A673 (cell line): Measurements from ENCODE around the gene RAB3C. TPM values are rescaled to one million over a fixed set of nuclear protein-coding genes. Genes with fewer than 3 reads are reported as not detected.
A peak's percentile ranks its signal among the peaks of the same experiment; 100 is the strongest.
"Not testable (repeated sequence)": the region's sequence is repeated elsewhere in the genome, so short reads cannot be mapped to it uniquely, and the experiment has no call there.

Experiments used
- Bru-seq: library from RNA; stranded (reverse); fragments of 400-500 nt; gene quantifications from one replicate; lab custom pipeline; 2021; lab: Mats Ljungman, UMichigan
- BruChase-seq, 2 experiments: library from RNA; stranded (reverse); fragments of 400-500 nt; gene quantifications; one replicate each; lab custom pipeline; 2021; lab: Mats Ljungman, UMichigan
- BruUV-seq: library from RNA; stranded (reverse); fragments of 400-500 nt; replicated peaks from 2 replicates; lab custom pipeline; 2021; lab: Mats Ljungman, UMichigan
- CTCF ChIA-PET: fragments of 300-600 bp; sonication (Branson Sonifier 250); formaldehyde crosslinking; loops from one replicate; lab custom pipeline; 2022; ENCODE audit warnings: antibody characterized with exemption; lab: Charles Lee
- POLR2A ChIA-PET: fragments of 300-600 bp; sonication (Branson Sonifier 250); formaldehyde crosslinking; loops from one replicate; lab custom pipeline; 2022; ENCODE audit warnings: antibody characterized with exemption; ENCODE audit not compliant: low non-redundant PET; lab: Charles Lee
- DNase-seq: peaks from one replicate; pipeline ENCODE4 v3.0.0-alpha.2; 2015; ENCODE audit warnings: low spot score
- H3K27ac ChIP-seq: fragments of 200-600 bp; sonication (generic); 2 replicates; pipeline ENCODE4 v1.5.1; 2016; ENCODE audit warnings: mixed run types, low read depth, mild to moderate bottlenecking, mixed read lengths, antibody characterized with exemption, low read length; ENCODE audit not compliant: poor library complexity, severe bottlenecking
- H3K27me3 ChIP-seq: fragments of 200-600 bp; sonication (generic); replicated peaks from 2 replicates; pipeline ENCODE4 v1.6.1; 2017; ENCODE audit warnings: mixed run types, low read depth, mild to moderate bottlenecking, mixed read lengths, antibody characterized with exemption, low read length; ENCODE audit not compliant: insufficient read depth, poor library complexity
- H3K36me3 ChIP-seq: fragments of 200-600 bp; sonication (generic); 2 replicates; pipeline ENCODE4 v1.6.1; 2016; ENCODE audit warnings: mixed run types, mild to moderate bottlenecking, mixed read lengths, antibody characterized with exemption, low read length; ENCODE audit not compliant: insufficient read depth, poor library complexity, severe bottlenecking
- H3K4me1 ChIP-seq: fragments of 200-600 bp; sonication (generic); 2 replicates; pipeline ENCODE4 v1.6.1; 2017; ENCODE audit warnings: mixed run types, mild to moderate bottlenecking, mixed read lengths, antibody characterized with exemption, low read length; ENCODE audit not compliant: insufficient read depth, poor library complexity, severe bottlenecking
- H3K4me3 ChIP-seq: fragments of 200-600 bp; sonication (generic); 2 replicates; pipeline ENCODE4 v1.5.1; 2016; ENCODE audit warnings: low read depth, mixed run types, mild to moderate bottlenecking, mixed read lengths, low read length; ENCODE audit not compliant: poor library complexity, severe bottlenecking
- H3K9me3 ChIP-seq: fragments of 200-600 bp; sonication (generic); 2 replicates; pipeline ENCODE4 v1.6.1; 2016; ENCODE audit warnings: mixed run types, low read depth, mild to moderate bottlenecking, mixed read lengths, antibody characterized with exemption, low read length; ENCODE audit not compliant: poor library complexity, severe bottlenecking
- EZH2 ChIP-seq: fragments of 200-600 bp; sonication (generic); IDR thresholded peaks from 2 replicates; pipeline ENCODE4 v1.6.1; 2017; ENCODE audit warnings: borderline replicate concordance, low read depth, mild to moderate bottlenecking, mixed read lengths, antibody characterized with exemption, low read length; ENCODE audit not compliant: poor library complexity, severe bottlenecking
- intact Hi-C: fragments of 100-400 bp; cut with micrococcal nuclease; formaldehyde crosslinking; loops from one replicate; pipeline ENCODE4 v1.10.0; 2022; ENCODE audit not compliant: unreplicated experiment
- long read RNA-seq: library from polyadenylated mRNA; stranded (forward); transcript quantifications from one replicate; pipeline ENCODE4 v2.0.0, GENCODE V29; 2022
- total RNA-seq: library from RNA; stranded (reverse); gene quantifications from 2 replicates; pipeline ENCODE4 v1.2.3, GENCODE V29; 2021
- TF ChIP-seq, protein P1 (sequence below): fragments of 300-800, 200-600 bp; sonication (generic); conservative IDR thresholded peaks from 2 replicates; pipeline ENCODE4 v1.5.1; 2017; ENCODE audit warnings: low read depth, mild to moderate bottlenecking, antibody characterized with exemption, low read length, moderate library complexity, mixed read lengths

RAB3C gene, protein sequence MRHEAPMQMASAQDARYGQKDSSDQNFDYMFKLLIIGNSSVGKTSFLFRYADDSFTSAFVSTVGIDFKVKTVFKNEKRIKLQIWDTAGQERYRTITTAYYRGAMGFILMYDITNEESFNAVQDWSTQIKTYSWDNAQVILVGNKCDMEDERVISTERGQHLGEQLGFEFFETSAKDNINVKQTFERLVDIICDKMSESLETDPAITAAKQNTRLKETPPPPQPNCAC
- total RNA-seq (0.07 and 0.64 TPM in 2 replicates), Bru-seq, nascent RNA (percentile 9 among the genes with signal in this experiment), BruChase-seq, experiment 1, labeled RNA remaining after a 2-hour chase (percentile 14 among the genes with signal in this experiment), BruChase-seq, experiment 2, labeled RNA remaining after a 6-hour chase (percentile 10 among the genes with signal in this experiment)
- long read RNA-seq: 0 reads

DNA sequence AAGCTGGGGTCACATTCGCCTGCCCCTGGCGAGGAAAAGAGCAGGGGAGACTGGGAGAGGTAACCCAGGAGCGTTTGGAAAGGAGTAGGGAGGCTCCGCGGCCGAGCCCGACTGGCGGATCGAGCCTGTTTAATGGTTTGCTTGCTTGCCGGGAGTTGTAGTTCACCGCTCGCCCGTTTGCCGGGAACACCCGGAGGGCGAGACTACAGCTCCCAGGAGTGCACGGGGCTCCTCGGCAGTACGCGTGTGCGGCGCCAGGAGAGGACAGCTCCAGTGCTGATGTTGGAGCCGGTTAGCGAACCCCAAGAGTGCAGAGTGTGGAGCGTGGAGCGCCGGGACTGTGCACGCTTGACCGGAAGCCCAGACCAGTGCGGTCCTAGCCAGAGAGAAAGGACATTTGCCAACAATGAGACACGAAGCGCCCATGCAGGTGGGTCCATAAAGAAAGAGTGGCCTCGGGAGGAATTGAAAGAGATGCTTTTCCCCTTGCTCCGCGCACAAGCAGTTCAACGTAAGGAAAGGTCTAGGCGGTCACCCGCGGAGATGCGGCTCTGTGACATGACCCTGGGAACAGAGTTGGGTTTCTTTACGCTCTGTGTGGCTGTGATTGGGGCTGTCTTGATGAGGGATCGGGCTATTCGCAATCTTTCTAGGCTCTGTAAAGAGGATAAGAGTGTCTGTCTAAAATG, at the start of gene RAB3C:
TSS of gene RAB3C (plus strand) at position 273 of the 689 bp plus-strand sequence. CDS start at position 407, 134 bp downstream.
- H3K4me3 ChIP-seq: peak within 1 kb of the TSS; percentile 47
- ChIA-PET POLR2A (no interaction called here), CTCF (no interaction called here)
- TF ChIP-seq, protein P1, sequence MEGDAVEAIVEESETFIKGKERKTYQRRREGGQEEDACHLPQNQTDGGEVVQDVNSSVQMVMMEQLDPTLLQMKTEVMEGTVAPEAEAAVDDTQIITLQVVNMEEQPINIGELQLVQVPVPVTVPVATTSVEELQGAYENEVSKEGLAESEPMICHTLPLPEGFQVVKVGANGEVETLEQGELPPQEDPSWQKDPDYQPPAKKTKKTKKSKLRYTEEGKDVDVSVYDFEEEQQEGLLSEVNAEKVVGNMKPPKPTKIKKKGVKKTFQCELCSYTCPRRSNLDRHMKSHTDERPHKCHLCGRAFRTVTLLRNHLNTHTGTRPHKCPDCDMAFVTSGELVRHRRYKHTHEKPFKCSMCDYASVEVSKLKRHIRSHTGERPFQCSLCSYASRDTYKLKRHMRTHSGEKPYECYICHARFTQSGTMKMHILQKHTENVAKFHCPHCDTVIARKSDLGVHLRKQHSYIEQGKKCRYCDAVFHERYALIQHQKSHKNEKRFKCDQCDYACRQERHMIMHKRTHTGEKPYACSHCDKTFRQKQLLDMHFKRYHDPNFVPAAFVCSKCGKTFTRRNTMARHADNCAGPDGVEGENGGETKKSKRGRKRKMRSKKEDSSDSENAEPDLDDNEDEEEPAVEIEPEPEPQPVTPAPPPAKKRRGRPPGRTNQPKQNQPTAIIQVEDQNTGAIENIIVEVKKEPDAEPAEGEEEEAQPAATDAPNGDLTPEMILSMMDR: no peak
- no peak for TF ChIP-seq EZH2
- peaks cover 51% of the 10 kb centered on the region for H3K27me3 ChIP-seq
- intact Hi-C loops: no loop called here
- no peaks in the 10 kb centered on the region for H3K4me1 ChIP-seq
- BruUV-seq: no TSS peak
- H3K27ac ChIP-seq: no peak within 1 kb of the TSS
- peak; percentile 96 for DNase-seq
- H3K9me3 ChIP-seq: no peaks in the 10 kb centered on the region
- no peaks in the 10 kb centered on the region for H3K36me3 ChIP-seq

DNA sequence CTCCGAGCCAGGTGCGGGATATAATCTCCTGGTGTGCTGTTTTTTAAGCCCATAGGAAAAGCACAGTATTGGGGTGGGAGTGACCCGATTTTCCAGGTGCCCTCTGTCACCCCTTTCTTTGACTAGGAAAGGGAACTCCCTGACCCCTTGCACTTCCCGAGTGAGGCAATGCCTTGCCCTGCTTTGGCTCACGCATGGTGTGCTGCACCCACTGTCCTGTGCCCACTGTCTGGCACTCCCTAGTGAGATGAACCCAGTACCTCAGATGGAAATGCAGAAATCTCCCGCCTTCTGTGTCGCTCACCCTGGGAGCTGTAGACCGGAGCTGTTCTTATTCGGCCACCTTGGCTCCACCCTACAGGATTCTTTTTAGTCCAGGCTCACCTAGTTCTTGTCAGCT, 40.9 kb upstream of the RAB3C start:
- not testable (repeated sequence) for BruUV-seq

DNA sequence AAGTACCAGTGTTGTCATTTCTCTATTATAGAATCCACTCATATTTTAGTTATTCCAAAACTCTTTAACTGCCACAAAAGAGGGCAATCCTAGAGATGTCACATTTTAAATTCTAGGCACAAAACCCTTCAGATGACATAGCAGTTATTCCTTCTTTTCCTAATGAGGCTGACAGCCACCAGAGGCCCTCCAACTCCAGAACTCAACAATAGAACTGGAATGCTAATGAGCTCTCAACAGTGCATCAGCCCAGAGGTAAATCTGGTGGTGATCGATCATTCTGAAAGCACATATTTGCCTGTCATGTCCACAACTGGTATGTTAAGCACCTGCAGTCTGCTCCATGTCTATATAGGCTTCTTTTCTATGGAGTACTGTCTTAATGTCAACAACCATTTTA, 40.2 kb upstream of the RAB3C start:
- DNase-seq: no peak
- Histone ChIP-seq H3K4me1 (no peaks in the 10 kb centered on the region), H3K27me3 (no peaks in the 10 kb centered on the region), H3K4me3 (no peak overlapping the region), H3K9me3 (no peaks in the 10 kb centered on the region), H3K36me3 (no peaks in the 10 kb centered on the region), H3K27ac (no peak overlapping the region)
- BruUV-seq: no TSS peak
- POLR2A ChIA-PET: no interaction called here
- CTCF ChIA-PET: no interaction called here
- TF ChIP-seq EZH2: no peak
- TF ChIP-seq, protein P1: no peak
- intact Hi-C loops: no loop called here

More for the DNA sequence above, 40.9 kb upstream of the RAB3C start:
- DNase-seq, H3K27me3 ChIP-seq, H3K36me3 ChIP-seq, CTCF ChIA-PET, H3K27ac ChIP-seq, H3K4me3 ChIP-seq, H3K4me1 ChIP-seq, H3K9me3 ChIP-seq, intact Hi-C loops, POLR2A ChIA-PET: not testable (repeated sequence)
